Caco-2 (cell line): ENCODE measurements around the gene RIMKLA. TPM values are rescaled to one million over a fixed set of nuclear protein-coding genes. Genes with fewer than 3 reads are reported as not detected.

Source experiments
- BruUV-seq: library from RNA; stranded (reverse); fragments of 400-500 nt; replicated peaks from 2 replicates; lab custom pipeline; 2021; lab: Mats Ljungman, UMichigan
- CTCF ChIA-PET: fragments of 300-600 bp; sonication (Branson Sonifier 250); formaldehyde crosslinking; loops from one replicate; lab custom pipeline; 2022; ENCODE audit warnings: antibody characterized with exemption; lab: Charles Lee
- POLR2A ChIA-PET: fragments of 300-600 bp; sonication (Branson Sonifier 250); formaldehyde crosslinking; loops from one replicate; lab custom pipeline; 2022; ENCODE audit warnings: antibody characterized with exemption; lab: Charles Lee
- DNase-seq, 2 experiments: peaks; one replicate each; pipeline versions ENCODE4 v3.0.0 to v3.0.0-alpha.2; 2020 to 2022
- H3K27me3 ChIP-seq: replicated peaks from 2 replicates; pipeline ENCODE4 v1.6.0; 2011; ENCODE audit warnings: low read length; ENCODE audit not compliant: control insufficient read depth, insufficient read depth
- H3K36me3 ChIP-seq: 2 replicates; pipeline ENCODE4 v1.5.1; 2011; ENCODE audit warnings: low read length; ENCODE audit not compliant: control insufficient read depth, insufficient read depth
- H3K4me1 ChIP-seq: fragments of 250-450 bp; sonication (Bioruptor Pico); 2 replicates; pipeline ENCODE4 v1.5.1; 2020; ENCODE audit warnings: mild to moderate bottlenecking
- H3K4me3 ChIP-seq: 2 replicates; pipeline ENCODE4 v1.5.1; 2011; ENCODE audit warnings: low read depth, mild to moderate bottlenecking, control low read depth, low read length
- H3K9me3 ChIP-seq: fragments of 250-450 bp; sonication (Bioruptor Pico); 2 replicates; pipeline ENCODE4 v1.5.1; 2020; ENCODE audit warnings: mild to moderate bottlenecking, moderate library complexity
- H3K27ac Mint-ChIP-seq: one replicate; pipeline ENCODE4 v1.8.0; 2022; ENCODE audit warnings: mixed read lengths; ENCODE audit not compliant: unreplicated experiment
- H3K27me3 Mint-ChIP-seq: one replicate; pipeline ENCODE4 v1.8.0; 2022; ENCODE audit warnings: mixed read lengths; ENCODE audit not compliant: insufficient read depth, unreplicated experiment
- H3K36me3 Mint-ChIP-seq: one replicate; pipeline ENCODE4 v1.8.0; 2022; ENCODE audit warnings: mild to moderate bottlenecking, mixed read lengths; ENCODE audit not compliant: insufficient read depth, unreplicated experiment
- H3K4me1 Mint-ChIP-seq: one replicate; pipeline ENCODE4 v1.8.0; 2022; ENCODE audit warnings: low read depth, mixed read lengths; ENCODE audit not compliant: unreplicated experiment
- H3K4me3 Mint-ChIP-seq: one replicate; pipeline ENCODE4 v1.8.0; 2022; ENCODE audit warnings: mild to moderate bottlenecking, moderate library complexity, mixed read lengths; ENCODE audit not compliant: unreplicated experiment
- H3K9me3 Mint-ChIP-seq: one replicate; pipeline ENCODE4 v1.8.0; 2022; ENCODE audit warnings: mixed read lengths; ENCODE audit not compliant: unreplicated experiment
- CTCF ChIP-seq, 2 experiments: fragments of 200-600 bp in 1 of 2; IDR thresholded peaks; 1 replicate in 1 of 2; 2 replicates in 1 of 2; pipeline versions ENCODE4 v1.5.1 to v1.8.0; 2011 to 2022; ENCODE audit warnings: antibody characterized with exemption in 1 of 2, control low read depth in 1 of 2, inconsistent platforms in 1 of 2, low read depth in 1 of 2, low read length in 1 of 2, mild to moderate bottlenecking in 1 of 2, moderate library complexity in 1 of 2; ENCODE audit not compliant: insufficient read depth in 1 of 2, severe bottlenecking in 1 of 2, unreplicated experiment in 1 of 2
- intact Hi-C: fragments of 100-400 bp; cut with micrococcal nuclease; formaldehyde crosslinking; loops from one replicate; pipeline ENCODE4 v1.10.0; 2022; ENCODE audit not compliant: unreplicated experiment
- total RNA-seq: library from RNA; stranded (reverse); gene quantifications from 2 replicates; pipeline ENCODE4 v1.2.3, GENCODE V29; 2022

RIMKLA gene
- total RNA-seq, 1 experiment from 2014 or later: 12.4 TPM

- no peak for TF ChIP-seq CTCF (IDR thresholded peaks at IDR 0.05; ENCODE audit: insufficient read depth in 1 of 2, low read depth in 1 of 2, low read length in 1 of 2, severe bottlenecking in 1 of 2, unreplicated experiment in 1 of 2)
- POLR2A ChIA-PET: interaction anchor here (0.6 kb wide), 1 partner anchor 467 kb away, joined by 3 read pairs; no protein-coding TSS in a partner anchor
- H3K4me3 ChIP-seq: peak within 1 kb of the TSS; percentile 88
These were observed 45.4 kb upstream of the RIMKLA start, which contains the start of gene FOXJ3 for GRCh38 chr1:42335050-42335808. FOXJ3 (minus strand) TSS chr1:42335235; CDS start chr1:42311093, 24,142 bp downstream.

GRCh38 chr1:42335809-42336518 is 44.6 kb upstream of the RIMKLA start:
- Histone ChIP-seq H3K36me3 (no peaks in the 10 kb centered on the region), H3K9me3 (no peaks in the 10 kb centered on the region), H3K27me3 (no peaks in the 10 kb centered on the region), H3K4me3 (peak overlapping the region; percentile 88), H3K4me1 (peaks cover 40% of the 10 kb centered on the region)
- TF ChIP-seq CTCF (IDR thresholded peaks at IDR 0.05; ENCODE audit: insufficient read depth in 1 of 2, low read depth in 1 of 2, low read length in 1 of 2, severe bottlenecking in 1 of 2, unreplicated experiment in 1 of 2): no peak
- CTCF ChIA-PET: no interaction called here
- Mint-ChIP-seq H3K9me3 (no peaks in the 10 kb centered on the region), H3K4me3 (peak overlapping the region; percentile 82), H3K4me1 (peaks cover 61% of the 10 kb centered on the region), H3K27me3 (no peaks in the 10 kb centered on the region), H3K27ac (peak overlapping the region; percentile 96), H3K36me3 (peaks cover 26% of the 10 kb centered on the region)
- POLR2A ChIA-PET: interaction anchor here (0.6 kb wide), 1 partner anchor 468 kb away, joined by 3 read pairs; no protein-coding TSS in a partner anchor
- peak; percentile 79 to 82 for DNase-seq
- TSS peak; percentile 78 for BruUV-seq
- intact Hi-C loops: loop anchor here (2.0 to 5.0 kb wide), 2 partner anchors 45 to 126 kb away; partner anchors contain the start of genes CCDC30 and RIMKLA

More at GRCh38 chr1:42335050-42335808, 45.4 kb upstream of the RIMKLA start, which contains the start of gene FOXJ3:
- H3K36me3 Mint-ChIP-seq: peaks cover 30% of the 10 kb centered on the region
- H3K27ac Mint-ChIP-seq: peak within 1 kb of the TSS; percentile 96
- no peaks in the 10 kb centered on the region for H3K9me3 Mint-ChIP-seq
- Histone ChIP-seq H3K36me3 (no peaks in the 10 kb centered on the region), H3K27me3 (no peaks in the 10 kb centered on the region), H3K4me1 (peaks cover 32% of the 10 kb centered on the region), H3K9me3 (no peaks in the 10 kb centered on the region)
- BruUV-seq: TSS peak; percentile 19
- no peaks in the 10 kb centered on the region for H3K27me3 Mint-ChIP-seq
- peak within 1 kb of the TSS; percentile 93 for H3K4me3 Mint-ChIP-seq
- CTCF ChIA-PET: no interaction called here
- DNase-seq: peak; percentile 92 to 93
- H3K4me1 Mint-ChIP-seq: peaks cover 53% of the 10 kb centered on the region
- intact Hi-C loops: loop anchor here (2.0 to 5.0 kb wide), 2 partner anchors 46 to 127 kb away; partner anchors contain the start of genes CCDC30 and RIMKLA

- Mint-ChIP-seq H3K4me3 (peak overlapping the region; percentile 82), H3K9me3 (no peaks in the 10 kb centered on the region), H3K27ac (peak overlapping the region; percentile 96), H3K36me3 (peaks cover 26% of the 10 kb centered on the region), H3K4me1 (peaks cover 60% of the 10 kb centered on the region), H3K27me3 (no peaks in the 10 kb centered on the region)
- Histone ChIP-seq H3K4me3 (no peak overlapping the region; the same call in 1 of the 2 replicates), H3K27me3 (no peaks in the 10 kb centered on the region), H3K4me1 (peaks cover 47% of the 10 kb centered on the region), H3K36me3 (no peaks in the 10 kb centered on the region), H3K9me3 (no peaks in the 10 kb centered on the region)
- ChIA-PET CTCF (no interaction called here), POLR2A (no interaction called here)
- BruUV-seq: no TSS peak
- TF ChIP-seq CTCF (IDR thresholded peaks at IDR 0.05; ENCODE audit: insufficient read depth in 1 of 2, low read depth in 1 of 2, low read length in 1 of 2, severe bottlenecking in 1 of 2, unreplicated experiment in 1 of 2): no peak
- intact Hi-C loops: loop anchor here (5.0 kb wide), 1 partner anchor 125 kb away; the partner anchor contains the start of gene CCDC30
- DNase-seq: no peak
These were observed 43.6 kb upstream of the RIMKLA start for GRCh38 chr1:42336978-42337377.
